ENCODE results near the gene SRGAP3.

SRGAP3 gene

GRCh38 chr3:9184461-9184835, 65.0 kb downstream of the SRGAP3 start:
- Histone ChIP-seq H3K4me1 (ENCODE audit: control insufficient read depth in 1 of 2, insufficient read depth in 2 of 2, low read length in 2 of 2) (no peaks in the 10 kb centered on the region), H3K27ac (ENCODE audit: low read length) (no peak overlapping the region), H3K4me3 (ENCODE audit: low read depth in 1 of 2, low read length in 2 of 2) (no peak overlapping the region), H3K9me3 (ENCODE audit: control insufficient read depth in 1 of 2, low read length in 2 of 2) (no peaks in the 10 kb centered on the region), H3K27me3 (ENCODE audit: low read depth, low read length) (no peaks in the 10 kb centered on the region), H3K36me3 (ENCODE audit: control insufficient read depth in 1 of 2, insufficient read depth in 2 of 2, low read length in 2 of 2) (no peaks in the 10 kb centered on the region)

- no peaks in the 10 kb centered on the region for H3K4me1 ChIP-seq (ENCODE audit: control insufficient read depth in 1 of 2, insufficient read depth in 2 of 2, low read length in 2 of 2)
- no peaks in the 10 kb centered on the region for H3K27me3 ChIP-seq (ENCODE audit: low read depth, low read length)
- H3K9me3 ChIP-seq (ENCODE audit: control insufficient read depth in 1 of 2, low read length in 2 of 2) = no peaks in the 10 kb centered on the region
- H3K27ac ChIP-seq (ENCODE audit: low read length) = no peak overlapping the region
- no peaks in the 10 kb centered on the region for H3K36me3 ChIP-seq (ENCODE audit: control insufficient read depth in 1 of 2, insufficient read depth in 2 of 2, low read length in 2 of 2)
- H3K4me3 ChIP-seq (ENCODE audit: low read depth in 1 of 2, low read length in 2 of 2) = no peak overlapping the region
Observed at GRCh38 chr3:9183811-9184460, 65.5 kb downstream of the SRGAP3 start.

DNA sequence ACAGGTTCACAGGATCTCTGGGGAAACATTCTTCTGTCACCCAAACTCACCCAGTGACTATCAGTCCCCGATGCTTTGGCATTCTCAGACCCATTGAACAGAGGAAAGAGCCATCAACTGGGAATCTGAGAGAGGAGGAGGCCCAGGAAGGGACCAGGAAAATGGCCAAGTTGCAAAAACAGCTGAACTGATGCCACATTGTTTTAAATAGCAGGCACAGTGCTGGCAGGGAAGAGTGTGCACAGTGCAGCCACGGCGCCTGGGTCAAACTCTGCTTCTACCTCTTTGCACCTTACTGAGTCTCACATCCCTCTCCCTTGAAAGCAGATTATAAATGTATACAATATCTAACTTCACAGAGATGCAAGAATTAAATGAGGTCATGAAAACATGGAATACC, 66.4 kb downstream of the SRGAP3 start:
- Histone ChIP-seq H3K4me3 (ENCODE audit: low read depth in 1 of 2, low read length in 2 of 2) (no peak overlapping the region), H3K27me3 (ENCODE audit: low read depth, low read length) (no peaks in the 10 kb centered on the region), H3K9me3 (ENCODE audit: control insufficient read depth in 1 of 2, low read length in 2 of 2) (no peaks in the 10 kb centered on the region), H3K4me1 (ENCODE audit: control insufficient read depth in 1 of 2, insufficient read depth in 2 of 2, low read length in 2 of 2) (no peaks in the 10 kb centered on the region), H3K27ac (ENCODE audit: low read length) (no peak overlapping the region), H3K36me3 (ENCODE audit: control insufficient read depth in 1 of 2, insufficient read depth in 2 of 2, low read length in 2 of 2) (no peaks in the 10 kb centered on the region)

- H3K9me3 ChIP-seq (ENCODE audit: control insufficient read depth in 1 of 2, low read length in 2 of 2) = no peaks in the 10 kb centered on the region
- no peaks in the 10 kb centered on the region for H3K27me3 ChIP-seq (ENCODE audit: low read depth, low read length)
- no peak overlapping the region for H3K27ac ChIP-seq (ENCODE audit: low read length)
- H3K4me1 ChIP-seq (ENCODE audit: control insufficient read depth in 1 of 2, insufficient read depth in 2 of 2, low read length in 2 of 2) = no peaks in the 10 kb centered on the region
- H3K4me3 ChIP-seq (ENCODE audit: low read depth in 1 of 2, low read length in 2 of 2) = no peak overlapping the region
- H3K36me3 ChIP-seq (ENCODE audit: control insufficient read depth in 1 of 2, insufficient read depth in 2 of 2, low read length in 2 of 2) = no peaks in the 10 kb centered on the region
Observed at GRCh38 chr3:9180764-9181117, 68.7 kb downstream of the SRGAP3 start.

- no peaks in the 10 kb centered on the region for H3K27me3 ChIP-seq (ENCODE audit: low read depth, low read length)
- H3K9me3 ChIP-seq (ENCODE audit: control insufficient read depth in 1 of 2, low read length in 2 of 2) = no peaks in the 10 kb centered on the region
- H3K36me3 ChIP-seq (ENCODE audit: control insufficient read depth in 1 of 2, insufficient read depth in 2 of 2, low read length in 2 of 2) = no peaks in the 10 kb centered on the region
- no peak overlapping the region for H3K27ac ChIP-seq (ENCODE audit: low read length)
- H3K4me3 ChIP-seq (ENCODE audit: low read depth in 1 of 2, low read length in 2 of 2) = no peak overlapping the region
- no peaks in the 10 kb centered on the region for H3K4me1 ChIP-seq (ENCODE audit: control insufficient read depth in 1 of 2, insufficient read depth in 2 of 2, low read length in 2 of 2)
Observed at GRCh38 chr3:9179826-9180763, 69.4 kb downstream of the SRGAP3 start.

DNA sequence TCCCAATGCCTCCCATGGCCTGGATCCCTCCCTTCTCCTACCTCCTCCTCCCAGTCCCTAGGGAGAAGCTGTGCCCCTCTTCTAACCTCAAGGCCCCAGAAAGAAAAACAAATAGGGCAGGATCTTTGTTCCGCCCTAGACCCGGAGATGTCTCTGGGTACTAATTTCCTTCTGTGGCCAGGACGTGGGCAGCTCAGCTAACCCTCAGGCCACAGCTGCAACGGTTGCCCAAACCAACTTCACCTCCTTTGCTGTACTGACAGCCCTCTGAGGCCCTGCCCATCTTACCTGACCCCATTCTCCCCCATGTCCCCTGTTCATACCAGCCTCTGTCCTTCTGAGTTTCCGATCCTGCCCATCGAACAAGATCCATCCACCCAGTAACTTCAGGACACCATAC, 70.7 kb downstream of the SRGAP3 start:
- Histone ChIP-seq H3K36me3 (ENCODE audit: control insufficient read depth in 1 of 2, insufficient read depth in 2 of 2, low read length in 2 of 2) (no peaks in the 10 kb centered on the region), H3K9me3 (ENCODE audit: control insufficient read depth in 1 of 2, low read length in 2 of 2) (no peaks in the 10 kb centered on the region), H3K27ac (ENCODE audit: low read length) (no peak overlapping the region), H3K4me3 (ENCODE audit: low read depth in 1 of 2, low read length in 2 of 2) (no peak overlapping the region), H3K4me1 (ENCODE audit: control insufficient read depth in 1 of 2, insufficient read depth in 2 of 2, low read length in 2 of 2) (no peaks in the 10 kb centered on the region), H3K27me3 (ENCODE audit: low read depth, low read length) (no peaks in the 10 kb centered on the region)

- H3K27me3 ChIP-seq (ENCODE audit: low read depth, low read length) = no peaks in the 10 kb centered on the region
- no peak overlapping the region for H3K4me3 ChIP-seq (ENCODE audit: low read depth in 1 of 2, low read length in 2 of 2)
- H3K9me3 ChIP-seq (ENCODE audit: control insufficient read depth in 1 of 2, low read length in 2 of 2) = no peaks in the 10 kb centered on the region
- no peak overlapping the region for H3K27ac ChIP-seq (ENCODE audit: low read length)
- no peaks in the 10 kb centered on the region for H3K4me1 ChIP-seq (ENCODE audit: control insufficient read depth in 1 of 2, insufficient read depth in 2 of 2, low read length in 2 of 2)
- H3K36me3 ChIP-seq (ENCODE audit: control insufficient read depth in 1 of 2, insufficient read depth in 2 of 2, low read length in 2 of 2) = no peaks in the 10 kb centered on the region
Observed at GRCh38 chr3:9175421-9175820, 74.0 kb downstream of the SRGAP3 start.

DNA sequence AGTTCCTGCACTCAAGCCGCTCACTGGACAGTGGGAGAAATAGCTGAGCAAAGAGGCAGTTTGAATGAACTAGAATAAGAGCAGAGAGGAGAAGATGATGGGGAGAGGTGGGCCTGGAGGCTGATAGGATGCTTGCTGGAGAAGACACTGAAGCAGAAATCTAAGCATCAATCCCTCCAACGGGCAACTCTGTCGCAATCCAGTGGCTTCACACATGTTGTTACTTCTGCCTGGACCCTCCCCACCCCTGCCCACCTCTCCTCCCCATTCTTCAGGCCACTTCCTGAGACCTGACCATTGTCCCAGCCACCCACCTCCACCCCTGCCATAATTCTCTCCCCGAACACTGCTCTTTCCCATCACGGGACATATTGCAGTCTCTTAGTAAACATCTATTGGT, 76.0 kb downstream of the SRGAP3 start:
- no peaks in the 10 kb centered on the region for H3K4me1 ChIP-seq (ENCODE audit: control insufficient read depth in 1 of 2, insufficient read depth in 2 of 2, low read length in 2 of 2)
- H3K27me3 ChIP-seq (ENCODE audit: low read depth, low read length) = no peaks in the 10 kb centered on the region
- no peaks in the 10 kb centered on the region for H3K9me3 ChIP-seq (ENCODE audit: control insufficient read depth in 1 of 2, low read length in 2 of 2)
- no peak overlapping the region for H3K27ac ChIP-seq (ENCODE audit: low read length)
- H3K36me3 ChIP-seq (ENCODE audit: control insufficient read depth in 1 of 2, insufficient read depth in 2 of 2, low read length in 2 of 2) = no peaks in the 10 kb centered on the region
- H3K4me3 ChIP-seq (ENCODE audit: low read depth in 1 of 2, low read length in 2 of 2) = no peak overlapping the region

- no peaks in the 10 kb centered on the region for H3K9me3 ChIP-seq (ENCODE audit: control insufficient read depth in 1 of 2, low read length in 2 of 2)
- H3K27me3 ChIP-seq (ENCODE audit: low read depth, low read length) = no peaks in the 10 kb centered on the region
- no peaks in the 10 kb centered on the region for H3K4me1 ChIP-seq (ENCODE audit: control insufficient read depth in 1 of 2, insufficient read depth in 2 of 2, low read length in 2 of 2)
- H3K36me3 ChIP-seq (ENCODE audit: control insufficient read depth in 1 of 2, insufficient read depth in 2 of 2, low read length in 2 of 2) = no peaks in the 10 kb centered on the region
- no peak overlapping the region for H3K4me3 ChIP-seq (ENCODE audit: low read depth in 1 of 2, low read length in 2 of 2)
- H3K27ac ChIP-seq (ENCODE audit: low read length) = no peak overlapping the region
Observed at GRCh38 chr3:9172851-9173321, 76.6 kb downstream of the SRGAP3 start.

GRCh38 chr3:9170851-9171160, 78.6 kb downstream of the SRGAP3 start:
- Histone ChIP-seq H3K4me1 (ENCODE audit: control insufficient read depth in 1 of 2, insufficient read depth in 2 of 2, low read length in 2 of 2) (no peaks in the 10 kb centered on the region), H3K27ac (ENCODE audit: low read length) (no peak overlapping the region), H3K4me3 (ENCODE audit: low read depth in 1 of 2, low read length in 2 of 2) (no peak overlapping the region), H3K9me3 (ENCODE audit: control insufficient read depth in 1 of 2, low read length in 2 of 2) (no peaks in the 10 kb centered on the region), H3K36me3 (ENCODE audit: control insufficient read depth in 1 of 2, insufficient read depth in 2 of 2, low read length in 2 of 2) (no peaks in the 10 kb centered on the region), H3K27me3 (ENCODE audit: low read depth, low read length) (no peaks in the 10 kb centered on the region)

- H3K27ac ChIP-seq (ENCODE audit: low read length) = no peak overlapping the region
- no peaks in the 10 kb centered on the region for H3K36me3 ChIP-seq (ENCODE audit: control insufficient read depth in 1 of 2, insufficient read depth in 2 of 2, low read length in 2 of 2)
- H3K9me3 ChIP-seq (ENCODE audit: control insufficient read depth in 1 of 2, low read length in 2 of 2) = no peaks in the 10 kb centered on the region
- no peaks in the 10 kb centered on the region for H3K27me3 ChIP-seq (ENCODE audit: low read depth, low read length)
- no peaks in the 10 kb centered on the region for H3K4me1 ChIP-seq (ENCODE audit: control insufficient read depth in 1 of 2, insufficient read depth in 2 of 2, low read length in 2 of 2)
- no peak overlapping the region for H3K4me3 ChIP-seq (ENCODE audit: low read depth in 1 of 2, low read length in 2 of 2)
Observed at GRCh38 chr3:9169956-9170850, 79.2 kb downstream of the SRGAP3 start.

Measured in muscle layer of duodenum (tissue), 2 donors.